ENCODE data around the gene BCAR3. TPM values are rescaled to one million over a fixed set of nuclear protein-coding genes. Genes with fewer than 3 reads are reported as not detected.

The BCAR3 gene
- polyA plus RNA-seq, 2 of the 4 experiments (the other 2 are of a cell fraction): 31.6 to 33.4 TPM

DNA sequence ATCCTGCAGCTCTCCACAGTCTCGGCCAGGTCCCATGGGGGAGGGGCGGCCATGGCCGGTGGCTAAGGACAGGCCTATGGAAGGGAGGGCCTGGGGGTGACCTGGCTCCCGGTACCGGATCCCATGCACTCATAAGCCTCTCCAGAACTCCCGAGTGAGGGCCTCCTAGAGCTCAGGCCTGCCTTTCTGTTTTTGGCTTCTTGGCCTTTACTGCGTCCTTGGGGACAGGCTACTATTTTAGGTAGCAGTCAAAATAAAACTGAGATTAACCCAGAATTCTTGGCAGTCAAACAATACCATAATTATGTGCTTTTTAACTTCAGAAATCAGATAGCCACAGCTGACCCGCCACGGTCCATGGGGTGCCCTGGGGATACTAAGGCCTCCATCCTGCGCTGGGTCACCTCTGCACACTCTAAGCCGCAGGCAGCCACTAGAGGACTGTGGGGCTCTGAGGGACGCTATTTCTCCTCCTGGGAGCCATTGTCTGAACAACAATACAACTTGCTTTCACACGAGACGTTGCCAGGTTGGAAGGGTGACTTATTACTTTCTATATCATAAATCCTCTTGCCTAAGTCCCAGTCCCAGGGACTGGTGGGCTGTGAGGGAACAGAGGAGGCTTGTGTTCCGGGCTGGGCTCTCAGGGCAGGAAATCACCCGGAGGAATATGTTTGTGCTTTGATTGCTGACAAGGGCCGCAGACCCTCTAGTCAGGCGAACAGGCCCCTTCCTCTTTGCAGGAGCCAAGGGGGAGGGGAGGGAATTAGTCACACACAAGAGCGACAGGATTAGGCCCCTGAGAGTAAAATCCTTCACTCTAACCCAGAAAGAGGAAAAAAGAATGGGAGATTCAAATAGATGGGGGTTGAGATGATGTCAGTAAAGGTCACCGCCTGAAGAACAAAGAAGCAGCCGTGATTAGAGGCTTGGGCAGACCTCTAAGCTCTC lies 40.7 kb upstream of the BCAR3 start:
- POLR2A ChIA-PET: no interaction called here
- peak overlapping the region; percentile 25; the same call in 2 of the 3 replicates for H3K4me2 ChIP-seq
- H3K4me1 ChIP-seq: peaks cover 12% of the 10 kb centered on the region
- TF ChIP-seq FOSB (CRISPR knock-in tag; IDR thresholded peaks at IDR 0.05) (no peak), NFE2L2 (conservative IDR thresholded peaks at IDR 0.05; ENCODE audit: low read length) (no peak), SMC3 (IDR thresholded peaks at IDR 0.05) (no peak), POLR2AphosphoS2 (conservative IDR thresholded peaks at IDR 0.05; ENCODE audit: low read length) (no peak), RCOR1 (IDR thresholded peaks at IDR 0.05; ENCODE audit: low read depth, low read length) (no peak), MAZ (IDR thresholded peaks at IDR 0.05; ENCODE audit: borderline replicate concordance, low read depth, low read length) (no peak), ESRRA (IDR thresholded peaks at IDR 0.05; ENCODE audit: borderline replicate concordance, low read length) (no peak), HEYL (CRISPR knock-in tag; IDR thresholded peaks at IDR 0.05) (no peak)
- TF ChIP-seq, protein P1, sequence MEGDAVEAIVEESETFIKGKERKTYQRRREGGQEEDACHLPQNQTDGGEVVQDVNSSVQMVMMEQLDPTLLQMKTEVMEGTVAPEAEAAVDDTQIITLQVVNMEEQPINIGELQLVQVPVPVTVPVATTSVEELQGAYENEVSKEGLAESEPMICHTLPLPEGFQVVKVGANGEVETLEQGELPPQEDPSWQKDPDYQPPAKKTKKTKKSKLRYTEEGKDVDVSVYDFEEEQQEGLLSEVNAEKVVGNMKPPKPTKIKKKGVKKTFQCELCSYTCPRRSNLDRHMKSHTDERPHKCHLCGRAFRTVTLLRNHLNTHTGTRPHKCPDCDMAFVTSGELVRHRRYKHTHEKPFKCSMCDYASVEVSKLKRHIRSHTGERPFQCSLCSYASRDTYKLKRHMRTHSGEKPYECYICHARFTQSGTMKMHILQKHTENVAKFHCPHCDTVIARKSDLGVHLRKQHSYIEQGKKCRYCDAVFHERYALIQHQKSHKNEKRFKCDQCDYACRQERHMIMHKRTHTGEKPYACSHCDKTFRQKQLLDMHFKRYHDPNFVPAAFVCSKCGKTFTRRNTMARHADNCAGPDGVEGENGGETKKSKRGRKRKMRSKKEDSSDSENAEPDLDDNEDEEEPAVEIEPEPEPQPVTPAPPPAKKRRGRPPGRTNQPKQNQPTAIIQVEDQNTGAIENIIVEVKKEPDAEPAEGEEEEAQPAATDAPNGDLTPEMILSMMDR (IDR thresholded peaks at IDR 0.05): no peak
- DNase-seq (ENCODE audit: low read depth in 1 of 2, low spot score in 1 of 2) (no peak), FAIRE-seq (no peak), ATAC-seq (0 out of 6 replicates have a peak, but pooled peaks of 1 of the 2 experiments have one; percentile 38)
- 86% methylated on average over 20 of the region's 21 CpGs for WGBS (ENCODE audit: missing lambda C conversion rate)
- no peak overlapping the region for H3K4me3 ChIP-seq
- CTCF ChIA-PET: interaction anchor here (0.8 kb wide), 1 partner anchor 12 kb away, joined by 3 read pairs; no protein-coding TSS in a partner anchor
- H3K9me3 ChIP-seq: no peaks in the 10 kb centered on the region; the same call in 2 of the 3 replicates
- H3K27ac ChIP-seq: peak overlapping the region in 1 of 2 experiments; percentile 66; a peak in 3 of 6 replicates

DNA sequence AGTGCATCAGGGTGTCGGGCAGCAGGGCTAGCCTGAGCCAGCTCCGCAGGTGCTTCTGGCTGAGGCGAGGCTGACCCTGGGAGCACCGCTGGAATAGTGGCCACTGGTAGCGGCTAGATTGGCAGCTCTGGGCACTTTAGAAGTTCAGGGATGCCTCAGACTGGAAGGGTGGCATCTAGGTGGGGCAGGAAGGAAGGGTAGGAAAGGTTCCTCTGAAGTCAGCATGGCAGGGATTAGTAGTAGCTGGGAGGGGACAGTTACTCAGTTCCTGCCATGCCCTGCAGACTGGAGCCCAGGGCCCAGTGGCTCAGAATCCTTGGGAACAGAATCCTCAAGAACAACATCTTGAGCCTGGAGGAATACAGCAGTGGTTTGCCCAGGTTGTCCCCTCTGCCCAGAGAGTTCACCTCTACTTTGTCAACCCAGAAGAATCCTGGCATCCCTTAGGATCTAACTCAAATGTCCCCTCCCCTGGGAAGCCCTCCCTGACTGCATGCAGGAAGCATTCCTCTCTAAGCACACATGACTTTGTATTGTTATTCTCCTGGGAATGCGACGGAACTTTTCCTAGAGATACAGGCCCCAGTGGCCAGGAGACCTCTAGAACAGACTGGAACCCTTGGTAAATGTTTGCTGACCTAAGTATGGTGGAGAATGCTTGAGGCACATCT lies 39.5 kb upstream of the BCAR3 start:
- ATAC-seq (no peak), FAIRE-seq (no peak), DNase-seq (ENCODE audit: low read depth in 1 of 2, low spot score in 1 of 2) (no peak)
- H3K4me2 ChIP-seq: no peak overlapping the region
- TF ChIP-seq, protein P2, sequence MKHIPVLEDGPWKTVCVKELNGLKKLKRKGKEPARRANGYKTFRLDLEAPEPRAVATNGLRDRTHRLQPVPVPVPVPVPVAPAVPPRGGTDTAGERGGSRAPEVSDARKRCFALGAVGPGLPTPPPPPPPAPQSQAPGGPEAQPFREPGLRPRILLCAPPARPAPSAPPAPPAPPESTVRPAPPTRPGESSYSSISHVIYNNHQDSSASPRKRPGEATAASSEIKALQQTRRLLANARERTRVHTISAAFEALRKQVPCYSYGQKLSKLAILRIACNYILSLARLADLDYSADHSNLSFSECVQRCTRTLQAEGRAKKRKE (CRISPR knock-in tag; IDR thresholded peaks at IDR 0.05; ENCODE audit: low read depth): no peak
- TF ChIP-seq ZFP36 (IDR thresholded peaks at IDR 0.05; ENCODE audit: borderline replicate concordance, partially characterized antibody) (peak; percentile 35), HDAC2 (IDR thresholded peaks at IDR 0.05) (no peak)
- peak overlapping the region in 1 of 2 experiments; percentile 24; a peak in 1 of 6 replicates for H3K27ac ChIP-seq
- H3K4me1 ChIP-seq: peaks cover 12% of the 10 kb centered on the region
- peaks cover 8% of the 10 kb centered on the region; the same call in 2 of the 3 replicates for H3K9me3 ChIP-seq
- WGBS (ENCODE audit: missing lambda C conversion rate): 100% methylated on average over 7 of the region's 7 CpGs
- ChIA-PET CTCF (no interaction called here), POLR2A (no interaction called here)
- no peak overlapping the region for H3K4me3 ChIP-seq

DNA sequence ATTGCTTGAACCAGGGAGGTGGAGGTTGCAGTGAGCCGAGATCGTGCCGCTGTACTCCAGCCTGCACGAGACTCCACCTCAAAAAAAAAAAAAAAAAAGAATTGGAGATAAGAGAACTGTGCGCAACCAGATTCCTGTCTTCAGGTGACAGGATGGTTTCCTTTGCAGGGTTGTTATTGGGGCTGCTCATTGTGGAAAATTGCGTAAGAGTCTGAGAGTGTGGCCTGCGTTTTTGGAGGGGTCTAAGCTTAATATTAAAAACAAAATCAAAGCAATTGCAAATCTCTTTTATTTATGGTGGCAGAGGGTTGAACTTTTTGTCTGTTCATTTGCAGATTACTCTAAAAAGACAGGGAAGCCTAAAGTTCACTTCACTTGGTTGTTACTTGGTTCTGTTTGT lies 36.0 kb upstream of the BCAR3 start:
- ChIA-PET CTCF (interaction anchor here (0.6 to 1.7 kb wide), 2 partner anchors 88 to 117 kb away, joined by 3 to 4 read pairs; no protein-coding TSS in a partner anchor), POLR2A (no interaction called here)
- ATAC-seq: no peak
- Histone ChIP-seq H3K4me1 (peaks cover 17% of the 10 kb centered on the region), H3K9me3 (peaks cover 8% of the 10 kb centered on the region; the same call in 2 of the 3 replicates), H3K4me2 (no peak overlapping the region), H3K27ac (no peak overlapping the region), H3K4me3 (no peak overlapping the region)
- FAIRE-seq: no peak
- TF ChIP-seq CEBPB (IDR thresholded peaks at IDR 0.05) (0 out of 4 replicates have a peak, but pooled peaks have one; percentile 10 to 30), ZC3H11A (IDR thresholded peaks at IDR 0.05) (no peak), RCOR1 (IDR thresholded peaks at IDR 0.05; ENCODE audit: low read depth, low read length) (no peak), TP53 (CRISPR knock-in tag; IDR thresholded peaks at IDR 0.05) (no peak), MYC (IDR thresholded peaks at IDR 0.05; ENCODE audit: borderline replicate concordance, low read length) (no peak)
- TF ChIP-seq, protein P3, sequence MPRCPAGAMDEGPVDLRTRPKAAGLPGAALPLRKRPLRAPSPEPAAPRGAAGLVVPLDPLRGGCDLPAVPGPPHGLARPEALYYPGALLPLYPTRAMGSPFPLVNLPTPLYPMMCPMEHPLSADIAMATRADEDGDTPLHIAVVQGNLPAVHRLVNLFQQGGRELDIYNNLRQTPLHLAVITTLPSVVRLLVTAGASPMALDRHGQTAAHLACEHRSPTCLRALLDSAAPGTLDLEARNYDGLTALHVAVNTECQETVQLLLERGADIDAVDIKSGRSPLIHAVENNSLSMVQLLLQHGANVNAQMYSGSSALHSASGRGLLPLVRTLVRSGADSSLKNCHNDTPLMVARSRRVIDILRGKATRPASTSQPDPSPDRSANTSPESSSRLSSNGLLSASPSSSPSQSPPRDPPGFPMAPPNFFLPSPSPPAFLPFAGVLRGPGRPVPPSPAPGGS (IDR thresholded peaks at IDR 0.05): no peak
- TF ChIP-seq, protein P4, sequence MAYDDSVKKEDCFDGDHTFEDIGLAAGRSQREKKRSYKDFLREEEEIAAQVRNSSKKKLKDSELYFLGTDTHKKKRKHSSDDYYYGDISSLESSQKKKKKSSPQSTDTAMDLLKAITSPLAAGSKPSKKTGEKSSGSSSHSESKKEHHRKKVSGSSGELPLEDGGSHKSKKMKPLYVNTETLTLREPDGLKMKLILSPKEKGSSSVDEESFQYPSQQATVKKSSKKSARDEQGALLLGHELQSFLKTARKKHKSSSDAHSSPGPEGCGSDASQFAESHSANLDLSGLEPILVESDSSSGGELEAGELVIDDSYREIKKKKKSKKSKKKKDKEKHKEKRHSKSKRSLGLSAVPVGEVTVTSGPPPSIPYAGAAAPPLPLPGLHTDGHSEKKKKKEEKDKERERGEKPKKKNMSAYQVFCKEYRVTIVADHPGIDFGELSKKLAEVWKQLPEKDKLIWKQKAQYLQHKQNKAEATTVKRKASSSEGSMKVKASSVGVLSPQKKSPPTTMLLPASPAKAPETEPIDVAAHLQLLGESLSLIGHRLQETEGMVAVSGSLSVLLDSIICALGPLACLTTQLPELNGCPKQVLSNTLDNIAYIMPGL (CRISPR knock-in tag; IDR thresholded peaks at IDR 0.05; ENCODE audit: borderline replicate concordance): no peak
- no peak for DNase-seq (ENCODE audit: low read depth in 1 of 2, low spot score in 1 of 2)
- 90% methylated on average over 7 of the region's 7 CpGs for WGBS (ENCODE audit: missing lambda C conversion rate)

Data from A549 (cell line).